ENCODE data around the gene ISG15. TPM values are rescaled to one million over a fixed set of nuclear protein-coding genes. Genes with fewer than 3 reads are reported as not detected.
"Not testable (repeated sequence)": the region's sequence is repeated elsewhere in the genome, so short reads cannot be mapped to it uniquely, and the experiment has no call there.

Gene ISG15
- total RNA-seq, 4 donors from 2014 or later = 36.0 to 70.6 (median 40.8) TPM; not detected in 1

DNA sequence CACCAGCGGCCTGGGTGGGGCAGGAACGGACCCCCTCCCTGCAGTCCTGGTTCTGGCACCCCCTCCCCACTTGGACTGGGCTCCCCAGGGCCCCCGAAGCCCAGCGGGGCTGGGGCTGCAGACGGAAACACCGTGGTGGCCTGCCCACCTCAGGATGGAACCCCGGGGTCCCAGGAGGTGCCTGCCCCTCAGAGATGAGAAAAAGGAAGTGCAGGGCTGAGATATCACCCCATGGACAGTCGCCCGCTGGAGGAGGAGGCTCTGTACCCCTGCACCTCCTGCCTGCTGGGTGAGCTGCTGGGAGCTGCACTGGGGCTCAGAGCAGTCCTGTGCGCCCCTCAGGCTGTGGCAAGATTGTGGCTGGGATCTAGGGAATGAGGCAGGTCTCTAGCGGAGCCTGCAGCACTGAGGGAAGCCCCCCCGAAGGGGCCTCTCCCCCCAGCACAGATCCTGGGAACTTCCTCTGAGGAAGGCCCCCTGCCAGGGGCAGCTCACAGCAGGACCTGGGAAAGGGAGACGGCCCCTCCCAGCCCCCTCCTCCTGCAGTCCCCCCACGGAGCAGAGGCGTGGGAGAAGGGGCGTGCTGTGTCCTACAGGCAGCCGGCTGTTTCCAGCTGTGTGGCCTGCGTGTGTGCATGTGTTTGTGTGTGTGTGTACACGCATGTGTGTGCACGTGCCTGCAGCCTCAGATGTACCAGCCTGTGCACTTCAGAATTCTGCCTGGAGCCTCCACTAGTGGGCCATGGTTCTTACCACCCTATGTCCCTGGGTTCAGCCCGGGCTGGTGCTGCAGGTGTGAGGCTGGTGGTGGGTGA, 13.5 kb downstream of the ISG15 start:
- in situ Hi-C loops (cut with MboI; ENCODE audit: low pct_ligation_motif_present in 1 of 4, low pct_unique_long_range_greater_than_20kb in 1 of 4, low sequenced_read_pairs in 3 of 4) (no loop called here), intact Hi-C loops (cut with DNase I; ENCODE audit: low total_unique reads) (no loop called here)
- Histone ChIP-seq H3K36me3 (no peaks in the 10 kb centered on the region), H3K9me3 (no peaks in the 10 kb centered on the region), H3K4me3 (no peak overlapping the region), H3K27me3 (no peaks in the 10 kb centered on the region), H3K4me1 (peaks cover 0 to 4% (median 0%) of the 10 kb centered on the region in 4 donors), H3K27ac (no peak overlapping the region)
- WGBS, 2 donors (ENCODE audit: low coverage in 1 of 2) = 67% methylated on average over 11 of the region's 21 CpGs; no CpG with 5 or more reads in 1 of the 2 donors
- no peak for DNase-seq
- TF ChIP-seq, protein P1, sequence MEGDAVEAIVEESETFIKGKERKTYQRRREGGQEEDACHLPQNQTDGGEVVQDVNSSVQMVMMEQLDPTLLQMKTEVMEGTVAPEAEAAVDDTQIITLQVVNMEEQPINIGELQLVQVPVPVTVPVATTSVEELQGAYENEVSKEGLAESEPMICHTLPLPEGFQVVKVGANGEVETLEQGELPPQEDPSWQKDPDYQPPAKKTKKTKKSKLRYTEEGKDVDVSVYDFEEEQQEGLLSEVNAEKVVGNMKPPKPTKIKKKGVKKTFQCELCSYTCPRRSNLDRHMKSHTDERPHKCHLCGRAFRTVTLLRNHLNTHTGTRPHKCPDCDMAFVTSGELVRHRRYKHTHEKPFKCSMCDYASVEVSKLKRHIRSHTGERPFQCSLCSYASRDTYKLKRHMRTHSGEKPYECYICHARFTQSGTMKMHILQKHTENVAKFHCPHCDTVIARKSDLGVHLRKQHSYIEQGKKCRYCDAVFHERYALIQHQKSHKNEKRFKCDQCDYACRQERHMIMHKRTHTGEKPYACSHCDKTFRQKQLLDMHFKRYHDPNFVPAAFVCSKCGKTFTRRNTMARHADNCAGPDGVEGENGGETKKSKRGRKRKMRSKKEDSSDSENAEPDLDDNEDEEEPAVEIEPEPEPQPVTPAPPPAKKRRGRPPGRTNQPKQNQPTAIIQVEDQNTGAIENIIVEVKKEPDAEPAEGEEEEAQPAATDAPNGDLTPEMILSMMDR (IDR thresholded peaks at IDR 0.05) = no peak
- TF ChIP-seq EP300 (IDR thresholded peaks at IDR 0.05; ENCODE audit: low read depth) (no peak), POLR2A (IDR thresholded peaks at IDR 0.05) (no peak), POLR2AphosphoS5 (IDR thresholded peaks at IDR 0.05) (no peak)

DNA sequence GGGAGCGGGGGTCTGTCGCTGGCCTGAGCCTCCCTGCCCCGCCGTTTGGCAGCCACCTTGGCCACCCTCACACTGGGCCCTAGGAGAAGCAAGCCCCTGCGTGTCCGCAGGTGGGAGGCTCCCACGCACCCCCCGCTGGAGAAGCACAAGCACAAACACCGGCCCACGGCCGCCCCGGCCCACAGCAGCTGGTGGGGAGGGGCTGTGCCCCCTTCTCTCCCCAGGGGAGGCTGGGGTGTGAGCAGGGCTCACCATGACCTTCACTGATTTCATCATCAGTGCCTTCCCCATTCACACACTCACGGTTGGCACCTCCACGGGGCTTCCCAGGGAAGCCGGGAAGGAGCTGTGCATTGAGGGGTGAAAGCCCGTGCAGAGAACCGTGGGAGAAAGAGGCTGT, 14.5 kb downstream of the ISG15 start:
- no peak for DNase-seq
- no peak overlapping the region for H3K27ac ChIP-seq
- no peaks in the 10 kb centered on the region for H3K36me3 ChIP-seq
- H3K9me3 ChIP-seq = no peaks in the 10 kb centered on the region
- 89% methylated on average over 13 of the region's 17 CpGs; no CpG with 5 or more reads in 1 of the 2 donors for WGBS, 2 donors (ENCODE audit: low coverage in 1 of 2)
- TF ChIP-seq, protein P1 (IDR thresholded peaks at IDR 0.05) = no peak
- no peak for TF ChIP-seq EP300 (IDR thresholded peaks at IDR 0.05; ENCODE audit: low read depth)
- no peak for TF ChIP-seq POLR2A (IDR thresholded peaks at IDR 0.05)
- no peak for TF ChIP-seq POLR2AphosphoS5 (IDR thresholded peaks at IDR 0.05)
- peaks cover 8% of the 10 kb centered on the region for H3K27me3 ChIP-seq
- intact Hi-C loops (cut with DNase I; ENCODE audit: low total_unique reads) = no loop called here
- in situ Hi-C loops (cut with MboI; ENCODE audit: low pct_ligation_motif_present in 1 of 4, low pct_unique_long_range_greater_than_20kb in 1 of 4, low sequenced_read_pairs in 3 of 4) = no loop called here
- H3K4me3 ChIP-seq = no peak overlapping the region
- peaks cover 4 to 10% (median 5%) of the 10 kb centered on the region in 4 donors for H3K4me1 ChIP-seq

DNA sequence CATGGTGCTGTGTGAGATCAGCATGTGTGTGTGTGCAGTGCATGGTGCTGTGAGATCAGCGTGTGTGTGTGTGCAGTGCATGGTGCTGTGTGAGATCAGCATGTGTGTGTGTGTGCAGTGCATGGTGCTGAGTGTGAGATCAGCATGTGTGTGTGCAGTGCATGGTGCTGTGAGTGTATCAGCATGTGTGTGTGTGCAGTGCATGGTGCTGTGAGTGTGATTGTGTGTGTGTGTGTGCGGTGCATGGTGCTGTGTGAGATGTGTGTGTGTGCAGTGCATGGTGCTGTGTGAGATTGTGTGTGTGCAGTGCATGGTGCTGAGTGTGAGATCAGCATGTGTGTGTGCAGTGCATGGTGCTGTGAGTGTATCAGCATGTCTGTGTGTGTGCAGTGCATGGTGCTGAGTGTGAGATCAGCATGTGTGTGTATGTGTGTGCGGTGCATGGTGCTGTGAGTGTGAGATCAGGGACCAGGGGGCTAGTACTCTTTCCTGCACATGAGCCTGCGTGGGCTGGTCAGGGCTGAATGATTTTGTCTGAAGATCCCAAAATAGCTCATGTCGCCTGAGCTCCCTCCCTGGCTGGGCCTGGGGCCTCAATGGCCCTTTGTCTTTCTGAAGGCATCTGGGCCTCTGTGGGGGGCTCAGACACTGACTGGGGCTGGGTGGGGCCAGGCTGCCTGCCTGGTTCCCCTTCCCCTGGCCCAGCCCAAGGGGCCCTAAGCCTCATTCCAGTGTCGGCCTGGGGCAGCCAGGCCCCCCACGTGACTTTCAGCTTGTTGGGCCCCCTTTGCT, 17.8 kb downstream of the ISG15 start:
- DNase-seq; H3K9me3 ChIP-seq; H3K27ac ChIP-seq; H3K4me3 ChIP-seq; intact Hi-C loops (cut with DNase I; ENCODE audit: low total_unique reads); H3K36me3 ChIP-seq: not testable (repeated sequence)
- in situ Hi-C loops (cut with MboI; ENCODE audit: low pct_ligation_motif_present in 1 of 4, low pct_unique_long_range_greater_than_20kb in 1 of 4, low sequenced_read_pairs in 3 of 4) = loop anchor here in 1 of 4 donors (10.0 kb wide), 1 partner anchor 84 kb away; the partner anchor contains the start of gene C1orf159
- H3K27me3 ChIP-seq = peaks cover 29% of the 10 kb centered on the region
- WGBS, 2 donors (ENCODE audit: low coverage in 1 of 2) = 81% methylated on average over 7 of the region's 7 CpGs; no CpG with 5 or more reads in 1 of the 2 donors
- peaks cover 9 to 22% (median 22%) of the 10 kb centered on the region in 4 donors for H3K4me1 ChIP-seq

DNA sequence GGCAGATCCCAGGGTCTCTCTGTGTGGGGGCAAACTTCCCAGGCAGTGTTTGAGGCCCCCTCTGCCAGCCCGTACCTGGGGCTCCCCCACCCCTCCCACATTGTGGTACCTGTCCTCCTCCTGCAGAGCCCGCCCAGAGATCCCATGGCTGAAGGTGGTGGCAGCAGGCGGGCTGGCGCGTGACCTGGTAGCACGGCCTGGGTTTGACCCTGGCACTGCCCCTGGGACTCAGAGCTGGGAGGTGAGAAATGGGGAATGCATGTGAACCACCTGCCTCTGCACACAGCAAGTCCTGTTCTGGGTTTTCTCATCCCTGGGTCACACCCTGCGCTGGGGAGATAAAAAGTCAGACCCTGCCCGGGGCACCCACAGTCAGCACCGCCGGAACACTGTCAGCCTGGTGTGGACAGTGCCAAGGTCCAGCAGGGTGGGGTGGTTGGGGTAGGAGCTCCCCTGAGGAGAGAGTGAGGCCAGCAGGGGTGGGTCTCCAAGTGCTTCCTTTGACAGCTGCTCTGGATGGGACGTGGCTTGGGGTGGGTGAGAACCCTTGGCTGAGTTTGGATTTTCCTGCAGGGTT, 18.4 kb downstream of the ISG15 start:
- Histone ChIP-seq H3K4me1 (peaks cover 9 to 22% (median 22%) of the 10 kb centered on the region in 4 donors), H3K4me3 (no peak overlapping the region), H3K27ac (no peak overlapping the region), H3K36me3 (no peaks in the 10 kb centered on the region), H3K27me3 (peaks cover 29% of the 10 kb centered on the region), H3K9me3 (no peaks in the 10 kb centered on the region)
- 86% methylated on average over 11 of the region's 11 CpGs; no CpG with 5 or more reads in 1 of the 2 donors for WGBS, 2 donors (ENCODE audit: low coverage in 1 of 2)
- no peak for TF ChIP-seq EP300 (IDR thresholded peaks at IDR 0.05; ENCODE audit: low read depth)
- DNase-seq = no peak
- intact Hi-C loops (cut with DNase I; ENCODE audit: low total_unique reads) = no loop called here
- in situ Hi-C loops (cut with MboI; ENCODE audit: low pct_ligation_motif_present in 1 of 4, low pct_unique_long_range_greater_than_20kb in 1 of 4, low sequenced_read_pairs in 3 of 4) = loop anchor here in 1 of 4 donors (10.0 kb wide), 1 partner anchor 83 kb away; the partner anchor contains the start of gene C1orf159
